CD4-positive, alpha-beta T cell treated with Interleukin-12 subunit alpha and Interleukin-12 subunit beta, for 1 hour (primary cell): ENCODE results near the gene DRG1.
"Not testable (repeated sequence)": the region's sequence is repeated elsewhere in the genome, so short reads cannot be mapped to it uniquely, and the experiment has no call there.

Source experiments
- DNase-seq: peaks from one replicate; pipeline ENCODE4 v3.0.0-alpha.2; 2020

Gene DRG1

GRCh38 chr22:31443516-31443915 lies 44.1 kb downstream of the DRG1 start:
- no peak for DNase-seq

GRCh38 chr22:31445642-31446041 lies 46.2 kb downstream of the DRG1 start:
- DNase-seq = no peak

GRCh38 chr22:31446208-31446607 lies 46.8 kb downstream of the DRG1 start:
- DNase-seq = no peak

DNA sequence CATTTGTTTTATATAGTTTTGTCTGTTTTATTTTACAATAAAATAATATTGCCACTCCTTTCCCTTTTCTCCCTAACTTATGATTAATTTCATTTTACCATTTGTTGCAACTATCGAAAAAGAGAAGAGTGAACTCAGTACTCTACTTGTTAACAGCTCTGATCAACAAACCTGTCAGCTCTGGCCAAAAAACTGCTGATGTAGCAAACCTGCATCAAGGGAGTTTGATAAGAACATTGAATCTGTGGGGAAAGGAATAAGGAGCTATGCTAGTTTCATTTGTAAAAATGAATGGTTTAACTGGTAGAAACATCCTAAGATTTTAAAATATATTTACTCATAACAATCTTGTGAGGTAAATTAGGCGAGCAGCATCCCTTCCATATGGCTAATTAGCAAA lies 47.4 kb downstream of the DRG1 start:
- no peak for DNase-seq

- no peak for DNase-seq
These were observed 47.9 kb downstream of the DRG1 start for GRCh38 chr22:31447337-31447736.

- DNase-seq = no peak
These were observed 49.0 kb downstream of the DRG1 start for GRCh38 chr22:31448382-31448781.

- DNase-seq = no peak
These were observed 50.1 kb downstream of the DRG1 start for GRCh38 chr22:31449506-31449905.

DNA sequence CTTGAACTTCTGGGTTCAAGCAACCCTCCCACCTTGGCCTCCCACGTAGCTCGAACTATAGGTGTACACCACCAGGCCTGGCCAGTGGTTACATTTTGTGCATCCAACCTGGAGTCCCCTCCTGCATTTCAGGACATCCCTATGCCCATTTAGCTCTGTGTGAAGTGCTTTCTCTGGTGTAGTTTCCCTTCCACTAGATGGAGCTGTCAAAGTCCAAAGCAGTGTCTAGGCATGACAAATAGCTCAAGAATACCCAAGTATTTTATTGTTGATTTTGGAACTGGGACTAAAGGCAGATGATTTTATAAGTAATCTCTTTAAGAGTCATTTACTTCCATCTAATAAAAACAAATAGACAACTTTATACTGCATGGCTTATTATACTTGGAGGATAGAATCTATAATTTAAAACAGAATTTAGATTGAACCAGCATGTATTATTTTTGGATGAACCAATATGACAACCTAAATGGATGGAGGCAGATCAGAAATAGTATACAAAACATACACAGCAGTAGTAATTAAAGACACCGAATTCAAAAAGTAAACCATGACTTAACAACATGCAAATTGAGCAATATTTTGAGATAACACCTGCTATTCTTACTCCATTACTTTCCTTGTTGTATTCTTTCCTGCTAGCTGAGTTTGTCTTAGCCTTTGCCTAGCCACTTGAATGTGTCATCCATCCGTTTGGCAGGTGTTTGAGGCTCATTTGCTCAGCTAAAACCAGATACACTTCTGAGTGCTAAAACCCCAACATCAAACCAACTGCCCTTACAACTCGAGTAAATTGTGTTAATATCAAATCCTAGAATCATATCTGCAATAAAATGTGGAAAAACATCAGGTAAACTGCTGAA lies 52.5 kb downstream of the DRG1 start:
- DNase-seq = peak; percentile 44

- DNase-seq = no peak
These were observed 62.3 kb downstream of the DRG1 start for GRCh38 chr22:31461699-31462098.

GRCh38 chr22:31465307-31465706 lies 65.9 kb downstream of the DRG1 start:
- no peak for DNase-seq

DNA sequence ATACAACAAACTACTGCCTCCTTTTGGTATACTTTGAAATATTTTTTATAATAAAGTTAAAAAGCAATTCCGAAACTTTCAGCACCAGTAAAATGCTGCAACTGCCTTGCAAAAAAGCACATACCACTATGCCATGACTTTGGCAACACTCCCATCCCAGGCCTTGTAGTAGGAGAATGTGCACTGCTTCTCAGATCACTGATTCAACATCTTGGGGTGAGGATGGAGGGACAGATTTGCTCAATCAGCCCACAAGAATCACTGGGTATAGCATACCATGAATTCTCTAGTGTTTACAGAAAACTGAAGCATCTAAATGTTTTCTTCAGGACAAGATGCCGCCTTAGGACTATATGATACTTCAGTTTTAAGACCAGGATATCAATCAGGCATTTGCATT lies 75.3 kb downstream of the DRG1 start:
- DNase-seq = no peak

- DNase-seq = no peak
These were observed 76.4 kb downstream of the DRG1 start for GRCh38 chr22:31475800-31476199.

DNA sequence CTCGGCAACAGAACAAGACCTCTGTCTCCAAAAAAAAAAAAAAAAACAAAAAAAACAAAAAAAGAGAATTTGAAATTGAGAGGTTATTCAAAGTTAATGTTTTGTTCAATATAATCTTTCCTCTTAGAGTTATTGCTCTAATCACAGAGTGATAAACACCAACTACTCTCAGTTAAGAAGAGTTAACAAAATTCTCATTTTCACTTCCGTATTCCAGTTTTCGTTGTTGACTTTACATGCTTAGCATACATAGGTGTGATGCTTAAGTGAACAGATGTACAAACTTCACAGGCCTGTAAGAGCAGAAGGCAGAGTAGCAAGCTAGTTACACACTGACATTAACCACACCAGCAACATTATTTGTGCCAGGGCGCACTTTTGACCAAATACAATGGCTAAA lies 77.9 kb downstream of the DRG1 start:
- DNase-seq = no peak

- DNase-seq = no peak
These were observed 81.7 kb downstream of the DRG1 start for GRCh38 chr22:31481129-31481528.

DNA sequence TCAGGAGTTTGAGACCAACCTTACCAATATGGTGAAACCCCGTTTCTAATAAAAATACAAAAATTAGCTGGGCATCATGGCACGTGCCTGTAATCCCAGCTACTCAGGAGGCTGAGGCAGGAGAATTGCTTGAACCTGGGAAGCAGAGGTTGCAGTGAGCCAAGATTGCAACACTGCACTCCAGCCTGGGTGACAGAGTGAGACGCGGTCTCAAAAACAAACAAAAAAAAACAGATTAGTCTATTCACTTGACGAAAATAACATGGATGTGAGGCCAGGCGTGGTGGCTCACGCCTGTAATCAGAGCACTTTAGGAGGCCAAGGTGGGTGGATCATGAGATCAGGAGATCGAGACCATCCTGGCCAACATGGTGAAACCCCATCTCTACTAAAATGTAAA lies 83.1 kb downstream of the DRG1 start:
- not testable (repeated sequence) for DNase-seq
